GM20431 (cell line): Measurements from ENCODE around the gene TBC1D19.

Source experiments
- in situ Hi-C: fragments of 300-500 bp; cut with MseI, MboI; formaldehyde crosslinking; loops from one replicate; pipeline ENCODE4 v1.15.0; 2020; ENCODE audit warnings: low sequenced_read_pairs; ENCODE audit not compliant: unreplicated experiment

The TBC1D19 gene

GRCh38 chr4:26726655-26727387 is 142.9 kb downstream of the TBC1D19 start:
- in situ Hi-C loops, result loop anchor here (25.0 kb wide), 1 partner anchor 265 kb away; no protein-coding TSS in a partner anchor

- in situ Hi-C loops, result loop anchor here (25.0 kb wide), 1 partner anchor 266 kb away; no protein-coding TSS in a partner anchor
Measured at GRCh38 chr4:26727844-26728243, 144.0 kb downstream of the TBC1D19 start.

- in situ Hi-C loops, result loop anchor here (25.0 kb wide), 1 partner anchor 267 kb away; no protein-coding TSS in a partner anchor
Measured at GRCh38 chr4:26729027-26729426, 145.1 kb downstream of the TBC1D19 start.

GRCh38 chr4:26729547-26729946 is 145.7 kb downstream of the TBC1D19 start:
- in situ Hi-C loops, result loop anchor here (25.0 kb wide), 1 partner anchor 267 kb away; no protein-coding TSS in a partner anchor

GRCh38 chr4:26731351-26732035 is 147.6 kb downstream of the TBC1D19 start:
- in situ Hi-C loops, result loop anchor here (25.0 kb wide), 1 partner anchor 269 kb away; no protein-coding TSS in a partner anchor

- in situ Hi-C loops, result loop anchor here (25.0 kb wide), 1 partner anchor 270 kb away; no protein-coding TSS in a partner anchor
Measured at GRCh38 chr4:26732356-26732755, 148.5 kb downstream of the TBC1D19 start.

GRCh38 chr4:26736621-26737020 is 152.7 kb downstream of the TBC1D19 start:
- in situ Hi-C loops, result loop anchor here (25.0 kb wide), 1 partner anchor 274 kb away; no protein-coding TSS in a partner anchor

- in situ Hi-C loops, result loop anchor here (25.0 kb wide), 1 partner anchor 275 kb away; no protein-coding TSS in a partner anchor
Measured at GRCh38 chr4:26737385-26737784, 153.5 kb downstream of the TBC1D19 start.

- in situ Hi-C loops, result loop anchor here (25.0 kb wide), 1 partner anchor 279 kb away; no protein-coding TSS in a partner anchor
Measured at GRCh38 chr4:26741491-26741871, 157.6 kb downstream of the TBC1D19 start.

- in situ Hi-C loops, result loop anchor here (25.0 kb wide), 1 partner anchor 285 kb away; no protein-coding TSS in a partner anchor
Measured at GRCh38 chr4:26746802-26747213, 162.9 kb downstream of the TBC1D19 start.

- in situ Hi-C loops, result loop anchor here (25.0 kb wide), 1 partner anchor 287 kb away; no protein-coding TSS in a partner anchor
Measured at GRCh38 chr4:26748811-26749210, 164.9 kb downstream of the TBC1D19 start.

GRCh38 chr4:26749867-26750266 is 166.0 kb downstream of the TBC1D19 start:
- in situ Hi-C loops, result loop anchor here (25.0 kb wide), 1 partner anchor 288 kb away; no protein-coding TSS in a partner anchor

- in situ Hi-C loops, result no loop called here
Measured at GRCh38 chr4:26751004-26751403, 167.1 kb downstream of the TBC1D19 start.

- in situ Hi-C loops, result no loop called here
Measured at GRCh38 chr4:26751838-26752237, 168.0 kb downstream of the TBC1D19 start.

- in situ Hi-C loops, result no loop called here
Measured at GRCh38 chr4:26753187-26753586, 169.3 kb downstream of the TBC1D19 start.

GRCh38 chr4:26753617-26754016 is 169.7 kb downstream of the TBC1D19 start:
- in situ Hi-C loops, result no loop called here

GRCh38 chr4:26757751-26758150 is 173.9 kb downstream of the TBC1D19 start:
- in situ Hi-C loops, result no loop called here

- in situ Hi-C loops, result no loop called here
Measured at GRCh38 chr4:26758899-26759298, 175.0 kb downstream of the TBC1D19 start.

- in situ Hi-C loops, result no loop called here
Measured at GRCh38 chr4:26762650-26763049, 178.8 kb downstream of the TBC1D19 start.

GRCh38 chr4:26763063-26763462 is 179.2 kb downstream of the TBC1D19 start:
- in situ Hi-C loops, result no loop called here

- in situ Hi-C loops, result no loop called here
Measured at GRCh38 chr4:26763648-26764047, 179.8 kb downstream of the TBC1D19 start.
